T-helper 22 cell (primary cell): ENCODE results near the gene C9orf78.
A peak's percentile ranks its signal among the peaks of the same experiment; 100 is the strongest.

Experiments used
- DNase-seq: peaks from one replicate; pipeline ENCODE4 v3.0.0-alpha.2; 2020; ENCODE audit warnings: low read depth

The C9orf78 gene

GRCh38 chr9:129839324-129840023 is 4.4 kb upstream of the C9orf78 start:
- no peak for DNase-seq

- DNase-seq = peak; percentile 24
Measured at GRCh38 chr9:129838707-129839259, 3.7 kb upstream of the C9orf78 start.

GRCh38 chr9:129836311-129837007 is 1.4 kb upstream of the C9orf78 start:
- DNase-seq = peak; percentile 48

GRCh38 chr9:129835860-129836223 is 767 bp upstream of the C9orf78 start:
- no peak for DNase-seq

GRCh38 chr9:129834489-129835127 is 467 bp downstream of the C9orf78 start:
- DNase-seq = peak; percentile 38

- no peak for DNase-seq
Measured at GRCh38 chr9:129832982-129833381, 2.1 kb downstream of the C9orf78 start.

- no peak for DNase-seq
Measured at GRCh38 chr9:129828969-129829368, 6.1 kb downstream of the C9orf78 start.

GRCh38 chr9:129828051-129828450 is 7.0 kb downstream of the C9orf78 start:
- no peak for DNase-seq

GRCh38 chr9:129826759-129827158 is 8.3 kb downstream of the C9orf78 start:
- no peak for DNase-seq

GRCh38 chr9:129826344-129826743 is 8.7 kb downstream of the C9orf78 start:
- DNase-seq = no peak

- peak; percentile 84 for DNase-seq
Measured at GRCh38 chr9:129823935-129824601, 11.0 kb downstream of the C9orf78 start, which contains the start of gene TOR1A. TSS of gene TOR1A (minus strand) at chr9:129824136. CDS start at chr9:129824085, 51 bp downstream.

- DNase-seq = no peak
Measured at GRCh38 chr9:129823542-129823934, 11.5 kb downstream of the C9orf78 start.

- no peak for DNase-seq
Measured at GRCh38 chr9:129822898-129823541, 12.1 kb downstream of the C9orf78 start.

GRCh38 chr9:129816501-129817435 is 18.3 kb downstream of the C9orf78 start:
- DNase-seq = no peak

- no peak for DNase-seq
Measured at GRCh38 chr9:129815278-129815677, 19.8 kb downstream of the C9orf78 start.

GRCh38 chr9:129814432-129815223 is 20.4 kb downstream of the C9orf78 start:
- no peak for DNase-seq

- no peak for DNase-seq
Measured at GRCh38 chr9:129813661-129814060, 21.4 kb downstream of the C9orf78 start.

- DNase-seq = no peak
Measured at GRCh38 chr9:129812385-129812784, 22.7 kb downstream of the C9orf78 start.

GRCh38 chr9:129811967-129812363 is 23.1 kb downstream of the C9orf78 start:
- no peak for DNase-seq

- DNase-seq = no peak
Measured at GRCh38 chr9:129810788-129811187, 24.3 kb downstream of the C9orf78 start.
